Loucy (cell line): Measurements from ENCODE around the gene SDHA.

ENCODE experiments used
- CTCF ChIP-seq: fragments of 200-600 bp; sonication (generic); conservative IDR thresholded peaks from 2 replicates; pipeline ENCODE4 v1.5.1; 2014; ENCODE audit warnings: mild to moderate bottlenecking, antibody characterized with exemption, low read length
- EZH2phosphoT487 ChIP-seq: fragments of 200-600 bp; IDR thresholded peaks from 2 replicates; pipeline ENCODE4 v1.6.1; 2018; ENCODE audit warnings: antibody characterized with exemption, mild to moderate bottlenecking, moderate library complexity, borderline replicate concordance

GRCh38 chr5:218457-219291 lies 554 bp downstream of the SDHA start:
- TF ChIP-seq CTCF (no peak), EZH2phosphoT487 (no peak)
